Activated naive CD4-positive, alpha-beta T cell treated with anti-CD3 and anti-CD28 coated beads for 36 hours (primary cell): ENCODE results near the gene ATP5MC3. TPM values are rescaled to one million over a fixed set of nuclear protein-coding genes. Genes with fewer than 3 reads are reported as not detected.

Experiments
- CTCF ChIA-PET: fragments of 350-600 bp; sonication (Branson Sonifier 250); formaldehyde crosslinking; loops from one replicate; lab custom pipeline; 2021; ENCODE audit warnings: antibody characterized with exemption; lab: Charles Lee
- DNase-seq: peaks from one replicate; pipeline ENCODE4 v3.0.0-alpha.2; 2020
- H3K27ac Mint-ChIP-seq: one replicate; pipeline ENCODE4 v1.8.0; 2021; ENCODE audit warnings: mild to moderate bottlenecking, mixed read lengths
- H3K27me3 Mint-ChIP-seq: one replicate; pipeline ENCODE4 v1.8.0; 2021; ENCODE audit warnings: low read depth, mixed read lengths
- H3K36me3 Mint-ChIP-seq: one replicate; pipeline ENCODE4 v1.8.0; 2021; ENCODE audit warnings: low read depth, mixed read lengths
- H3K4me1 Mint-ChIP-seq: one replicate; pipeline ENCODE4 v1.8.0; 2021; ENCODE audit warnings: low read depth, mixed read lengths
- H3K4me3 Mint-ChIP-seq: one replicate; pipeline ENCODE4 v1.8.0; 2021; ENCODE audit warnings: mild to moderate bottlenecking, moderate library complexity, mixed read lengths
- H3K9me3 Mint-ChIP-seq: one replicate; pipeline ENCODE4 v1.8.0; 2021; ENCODE audit warnings: mixed read lengths
- intact Hi-C: fragments of 100-400 bp; cut with micrococcal nuclease; formaldehyde crosslinking; loops from one replicate; pipeline ENCODE4 v1.15.1; 2023
- microRNA-seq: library from miRNA; unstranded; fragments of <30 nt; microRNA quantifications from one replicate; pipeline ENCODE4 v1.2.0, GENCODE V29; 2022; ENCODE audit warnings: borderline microRNAs expressed, borderline replicate concordance
- total RNA-seq, 2 experiments: library from RNA; stranded (reverse); gene quantifications; one replicate each; pipeline ENCODE4 v1.2.3, GENCODE V29; 2021

Gene ATP5MC3
- total RNA-seq, 2 experiments from 2014 or later = 308 to 310 TPM

DNA sequence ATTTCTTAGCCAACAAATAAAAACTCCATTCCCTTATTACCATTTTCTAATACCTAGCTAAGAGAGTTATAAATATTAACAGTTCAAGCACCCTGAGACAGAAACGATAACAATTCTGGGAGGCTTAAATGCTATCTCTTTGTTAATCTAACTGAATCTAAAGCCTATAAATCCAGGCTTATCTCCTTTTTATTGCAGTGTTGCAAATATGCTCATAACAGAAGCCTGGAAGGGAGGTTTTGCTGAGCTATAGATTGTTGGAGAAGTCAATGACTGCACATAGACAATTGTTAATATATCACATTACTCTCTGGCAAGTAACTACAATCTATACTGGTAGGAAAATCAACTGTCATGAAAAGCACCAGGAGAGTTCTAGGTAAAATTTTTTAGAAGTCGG, 43.7 kb downstream of the ATP5MC3 start:
- intact Hi-C loops = loop anchor here (2.0 kb wide), 1 partner anchor 17 kb away; no protein-coding TSS in a partner anchor
- Mint-ChIP-seq H3K36me3 (peaks cover 19% of the 10 kb centered on the region), H3K27me3 (no peaks in the 10 kb centered on the region), H3K4me1 (peaks cover 34% of the 10 kb centered on the region), H3K9me3 (no peaks in the 10 kb centered on the region), H3K4me3 (no peak overlapping the region), H3K27ac (no peak overlapping the region)
- no peak for DNase-seq
- CTCF ChIA-PET = interaction anchor here (1.7 kb wide), 1 partner anchor 28 kb away, joined by 6 read pairs; no protein-coding TSS in a partner anchor

DNA sequence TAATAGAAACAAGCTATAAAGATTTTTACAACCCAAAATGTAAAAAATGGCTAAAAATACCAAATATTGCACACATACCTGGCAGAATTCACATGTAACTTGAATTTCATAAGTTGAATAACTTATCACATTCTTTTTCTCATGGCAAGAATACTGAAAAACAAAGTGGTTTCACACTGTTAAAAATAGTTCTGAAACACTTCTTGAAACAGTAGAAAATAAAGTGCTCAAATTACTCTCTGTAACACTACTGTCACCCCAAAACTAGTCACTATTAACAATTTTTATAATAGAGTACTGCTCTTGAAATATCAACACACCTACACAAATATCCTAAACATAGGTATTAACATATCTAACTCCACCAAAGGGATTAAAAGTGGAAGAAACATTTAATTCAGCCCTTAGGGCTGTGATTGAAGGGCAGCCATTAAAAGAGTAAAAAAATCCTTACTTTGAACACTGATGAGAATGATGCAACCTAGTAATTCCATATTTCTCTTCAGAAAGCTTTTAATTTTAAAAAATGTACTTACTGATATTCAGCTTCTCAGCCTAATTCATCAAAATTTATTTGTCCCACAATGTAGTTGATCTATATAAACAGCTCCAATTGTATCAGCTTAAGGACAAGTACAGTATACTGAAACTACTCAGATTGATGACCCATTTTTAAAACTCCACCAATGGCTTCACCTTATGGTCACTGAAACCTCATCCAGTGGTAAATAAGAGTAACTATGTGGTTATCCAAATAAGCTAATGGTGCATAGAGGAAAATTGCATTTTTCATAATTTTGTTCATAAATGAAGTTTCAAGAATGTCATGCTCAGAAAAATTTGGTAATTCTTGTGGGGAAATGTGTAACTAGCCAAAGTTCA, 44.9 kb downstream of the ATP5MC3 start:
- Mint-ChIP-seq H3K36me3 (peaks cover 19% of the 10 kb centered on the region), H3K27me3 (no peaks in the 10 kb centered on the region), H3K9me3 (no peaks in the 10 kb centered on the region), H3K4me1 (peaks cover 28% of the 10 kb centered on the region), H3K27ac (no peak overlapping the region), H3K4me3 (no peak overlapping the region)
- no peak for DNase-seq
- intact Hi-C loops = loop anchor here (2.0 kb wide), 1 partner anchor 18 kb away; no protein-coding TSS in a partner anchor
- CTCF ChIA-PET = interaction anchor here (0.6 kb wide), 1 partner anchor 12 kb away, joined by 3 read pairs; no protein-coding TSS in a partner anchor

DNA sequence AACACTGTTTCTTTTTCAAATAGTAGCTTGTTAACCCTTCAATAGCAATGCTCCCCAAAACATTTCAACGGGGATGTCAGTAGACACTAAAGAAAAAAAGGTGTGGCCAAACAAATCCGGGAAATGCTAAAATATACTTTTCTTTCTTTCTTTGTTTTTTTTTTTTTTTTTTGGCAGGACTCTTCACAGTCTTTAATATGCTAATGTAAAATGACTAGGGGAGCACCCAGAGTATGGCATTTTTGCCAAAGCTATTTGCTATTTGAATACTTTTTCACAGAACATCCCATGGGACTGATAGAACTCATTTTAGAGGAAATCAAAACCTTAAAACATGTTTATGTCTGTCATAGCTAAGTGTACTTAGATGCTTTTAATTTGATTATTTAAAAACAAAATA, 45.6 kb downstream of the ATP5MC3 start:
- intact Hi-C loops = loop anchor here (2.0 kb wide), 1 partner anchor 19 kb away; no protein-coding TSS in a partner anchor
- CTCF ChIA-PET = interaction anchor here (0.6 to 1.3 kb wide), 2 partner anchors 13 to 30 kb away, joined by 3 read pairs; no protein-coding TSS in a partner anchor
- H3K4me1 Mint-ChIP-seq = peaks cover 28% of the 10 kb centered on the region

DNA sequence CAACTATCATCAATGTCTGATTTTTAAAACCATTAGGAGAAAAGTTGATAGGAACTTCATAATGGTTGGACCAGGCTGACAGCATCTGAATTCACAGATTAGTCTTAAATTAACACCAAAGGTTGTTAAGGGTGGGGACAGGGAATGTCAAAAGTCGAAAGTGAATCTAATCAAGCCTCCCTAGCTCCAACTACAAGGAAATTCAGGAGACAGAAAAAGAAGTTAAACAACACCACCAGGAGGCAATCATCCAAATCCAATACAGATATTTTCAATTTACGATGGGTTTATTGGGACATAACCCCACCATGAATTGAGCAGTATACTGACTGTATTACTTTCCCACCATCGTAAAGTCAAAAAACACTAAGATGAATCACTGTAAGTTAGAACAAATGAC, 46.3 kb downstream of the ATP5MC3 start:
- Mint-ChIP-seq H3K9me3 (no peaks in the 10 kb centered on the region), H3K27me3 (no peaks in the 10 kb centered on the region), H3K27ac (no peak overlapping the region), H3K36me3 (peaks cover 22% of the 10 kb centered on the region), H3K4me1 (peaks cover 28% of the 10 kb centered on the region), H3K4me3 (no peak overlapping the region)
- DNase-seq = no peak
- intact Hi-C loops = no loop called here
- CTCF ChIA-PET = interaction anchor here (1.3 kb wide), 1 partner anchor 29 kb away, joined by 3 read pairs; no protein-coding TSS in a partner anchor

More for the DNA sequence above, 45.6 kb downstream of the ATP5MC3 start:
- no peaks in the 10 kb centered on the region for H3K27me3 Mint-ChIP-seq
- no peak overlapping the region for H3K27ac Mint-ChIP-seq
- no peaks in the 10 kb centered on the region for H3K9me3 Mint-ChIP-seq
- H3K4me3 Mint-ChIP-seq = no peak overlapping the region
- DNase-seq = no peak
- H3K36me3 Mint-ChIP-seq = peaks cover 22% of the 10 kb centered on the region

DNA sequence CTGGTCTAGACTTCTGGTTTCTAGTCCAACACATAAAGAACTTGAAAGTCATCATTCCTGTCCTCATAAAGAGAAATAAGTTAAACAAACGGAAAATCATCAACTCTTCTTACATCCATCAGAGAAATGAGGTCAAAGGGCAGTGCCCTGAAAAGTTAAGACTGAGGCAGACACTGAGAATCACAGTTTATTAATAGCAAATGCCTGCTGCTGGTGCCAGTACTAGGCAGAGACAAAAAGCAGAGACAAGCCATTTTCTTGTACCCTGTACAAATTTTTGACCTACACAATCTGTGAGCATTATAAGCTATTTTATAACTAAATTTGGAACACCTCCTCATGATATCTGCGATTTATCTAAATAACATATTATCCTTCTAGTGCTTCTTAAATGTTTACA, 50.3 kb downstream of the ATP5MC3 start:
- Mint-ChIP-seq H3K27ac (no peak overlapping the region), H3K4me1 (peaks cover 11% of the 10 kb centered on the region), H3K27me3 (no peaks in the 10 kb centered on the region), H3K4me3 (no peak overlapping the region), H3K9me3 (no peaks in the 10 kb centered on the region), H3K36me3 (peaks cover 27% of the 10 kb centered on the region)
- DNase-seq = no peak
- intact Hi-C loops = no loop called here
- CTCF ChIA-PET = no interaction called here

DNA sequence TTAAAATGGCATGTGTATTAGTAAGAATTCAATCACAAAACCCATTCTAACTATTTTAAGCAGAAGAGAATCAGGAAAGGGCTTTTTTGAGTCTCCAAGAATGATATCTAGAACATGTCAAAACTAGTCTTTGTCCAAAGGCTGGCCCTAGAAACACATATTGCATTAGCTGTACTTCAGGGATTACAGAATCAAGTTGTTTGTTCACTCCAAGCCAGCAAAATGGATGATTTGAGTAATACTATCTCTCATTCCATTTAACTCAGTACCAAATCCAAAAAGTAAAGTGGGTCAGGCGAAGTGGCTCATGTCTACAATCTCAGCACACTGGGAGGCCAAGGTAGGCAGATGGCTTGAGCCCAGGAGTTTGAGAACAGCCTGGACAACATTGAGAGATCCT, 54.8 kb downstream of the ATP5MC3 start:
- no peak for DNase-seq
- CTCF ChIA-PET = interaction anchor here (0.7 kb wide), 1 partner anchor 39 kb away, joined by 3 read pairs; no protein-coding TSS in a partner anchor
- Mint-ChIP-seq H3K36me3 (peaks cover 19% of the 10 kb centered on the region), H3K27ac (no peak overlapping the region), H3K27me3 (no peaks in the 10 kb centered on the region), H3K4me3 (no peak overlapping the region), H3K4me1 (peaks cover 6% of the 10 kb centered on the region), H3K9me3 (no peaks in the 10 kb centered on the region)
- intact Hi-C loops = no loop called here

Small RNA genes within 50 kb of the gene (microRNA-seq; reads per million reads assigned to microRNA genes)
- gene MIR933 = not detected

Other genes with a start within 250 kb of the ATP5MC3 start
- 1 to 10 TPM; 2.1 to 3.3 TPM for gene CHN1, start 176.3 kb downstream of the ATP5MC3 start, total RNA-seq
- gene ATF2, start 13.5 kb downstream of the ATP5MC3 start, total RNA-seq = 10 to 100 TPM; 48.0 to 53.3 TPM